ENCODE data around the gene MB21D2.
"Not testable (repeated sequence)": the region's sequence is repeated elsewhere in the genome, so short reads cannot be mapped to it uniquely, and the experiment has no call there.

DNA sequence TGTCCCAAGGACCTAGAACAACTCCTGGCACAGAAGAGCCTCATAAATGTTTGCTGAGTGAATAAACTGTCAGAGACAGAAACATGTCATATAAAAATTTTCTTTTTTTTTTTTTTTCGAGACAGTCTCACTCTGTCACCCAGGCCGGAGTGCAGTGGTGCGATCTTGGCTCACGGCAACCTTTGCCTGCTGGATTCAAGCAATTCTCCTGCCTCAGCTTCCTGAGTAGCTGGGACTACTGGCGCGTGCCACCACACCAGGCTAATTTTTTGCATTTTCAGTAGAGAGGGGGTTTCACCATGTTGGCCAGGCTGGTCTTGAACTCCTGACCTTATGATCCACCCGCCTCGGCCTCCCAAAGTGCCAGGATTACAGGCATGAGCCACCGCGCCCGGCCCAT, 67.8 kb downstream of the MB21D2 start:
- TF ChIP-seq, protein P1, sequence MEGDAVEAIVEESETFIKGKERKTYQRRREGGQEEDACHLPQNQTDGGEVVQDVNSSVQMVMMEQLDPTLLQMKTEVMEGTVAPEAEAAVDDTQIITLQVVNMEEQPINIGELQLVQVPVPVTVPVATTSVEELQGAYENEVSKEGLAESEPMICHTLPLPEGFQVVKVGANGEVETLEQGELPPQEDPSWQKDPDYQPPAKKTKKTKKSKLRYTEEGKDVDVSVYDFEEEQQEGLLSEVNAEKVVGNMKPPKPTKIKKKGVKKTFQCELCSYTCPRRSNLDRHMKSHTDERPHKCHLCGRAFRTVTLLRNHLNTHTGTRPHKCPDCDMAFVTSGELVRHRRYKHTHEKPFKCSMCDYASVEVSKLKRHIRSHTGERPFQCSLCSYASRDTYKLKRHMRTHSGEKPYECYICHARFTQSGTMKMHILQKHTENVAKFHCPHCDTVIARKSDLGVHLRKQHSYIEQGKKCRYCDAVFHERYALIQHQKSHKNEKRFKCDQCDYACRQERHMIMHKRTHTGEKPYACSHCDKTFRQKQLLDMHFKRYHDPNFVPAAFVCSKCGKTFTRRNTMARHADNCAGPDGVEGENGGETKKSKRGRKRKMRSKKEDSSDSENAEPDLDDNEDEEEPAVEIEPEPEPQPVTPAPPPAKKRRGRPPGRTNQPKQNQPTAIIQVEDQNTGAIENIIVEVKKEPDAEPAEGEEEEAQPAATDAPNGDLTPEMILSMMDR (IDR thresholded peaks at IDR 0.05; ENCODE audit: insufficient read depth, low read length) = not testable (repeated sequence)
- not testable (repeated sequence) for TF ChIP-seq POLR2AphosphoS5 (IDR thresholded peaks at IDR 0.05; ENCODE audit: low read depth); SPI1 (IDR thresholded peaks at IDR 0.05; ENCODE audit: borderline replicate concordance, low read depth)
- TF ChIP-seq, protein P2, sequence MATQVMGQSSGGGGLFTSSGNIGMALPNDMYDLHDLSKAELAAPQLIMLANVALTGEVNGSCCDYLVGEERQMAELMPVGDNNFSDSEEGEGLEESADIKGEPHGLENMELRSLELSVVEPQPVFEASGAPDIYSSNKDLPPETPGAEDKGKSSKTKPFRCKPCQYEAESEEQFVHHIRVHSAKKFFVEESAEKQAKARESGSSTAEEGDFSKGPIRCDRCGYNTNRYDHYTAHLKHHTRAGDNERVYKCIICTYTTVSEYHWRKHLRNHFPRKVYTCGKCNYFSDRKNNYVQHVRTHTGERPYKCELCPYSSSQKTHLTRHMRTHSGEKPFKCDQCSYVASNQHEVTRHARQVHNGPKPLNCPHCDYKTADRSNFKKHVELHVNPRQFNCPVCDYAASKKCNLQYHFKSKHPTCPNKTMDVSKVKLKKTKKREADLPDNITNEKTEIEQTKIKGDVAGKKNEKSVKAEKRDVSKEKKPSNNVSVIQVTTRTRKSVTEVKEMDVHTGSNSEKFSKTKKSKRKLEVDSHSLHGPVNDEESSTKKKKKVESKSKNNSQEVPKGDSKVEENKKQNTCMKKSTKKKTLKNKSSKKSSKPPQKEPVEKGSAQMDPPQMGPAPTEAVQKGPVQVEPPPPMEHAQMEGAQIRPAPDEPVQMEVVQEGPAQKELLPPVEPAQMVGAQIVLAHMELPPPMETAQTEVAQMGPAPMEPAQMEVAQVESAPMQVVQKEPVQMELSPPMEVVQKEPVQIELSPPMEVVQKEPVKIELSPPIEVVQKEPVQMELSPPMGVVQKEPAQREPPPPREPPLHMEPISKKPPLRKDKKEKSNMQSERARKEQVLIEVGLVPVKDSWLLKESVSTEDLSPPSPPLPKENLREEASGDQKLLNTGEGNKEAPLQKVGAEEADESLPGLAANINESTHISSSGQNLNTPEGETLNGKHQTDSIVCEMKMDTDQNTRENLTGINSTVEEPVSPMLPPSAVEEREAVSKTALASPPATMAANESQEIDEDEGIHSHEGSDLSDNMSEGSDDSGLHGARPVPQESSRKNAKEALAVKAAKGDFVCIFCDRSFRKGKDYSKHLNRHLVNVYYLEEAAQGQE (IDR thresholded peaks at IDR 0.05; ENCODE audit: insufficient replicate concordance, low read depth) = not testable (repeated sequence)
